Stomach smooth muscle (tissue), 2 donors: ENCODE data around the gene COL20A1.

Experiments
- H3K27ac ChIP-seq: one replicate; pipeline ENCODE4 v1.7.0; 2013; ENCODE audit warnings: mild to moderate bottlenecking, low read length, inconsistent platforms
- H3K27me3 ChIP-seq, 2 donors: one replicate each; pipeline ENCODE4 v1.7.0; 2013; ENCODE audit warnings: low read length in 2 of 2; ENCODE audit not compliant: insufficient read depth in 2 of 2, control insufficient read depth in 1 of 2
- H3K36me3 ChIP-seq, 2 donors: one replicate each; pipeline ENCODE4 v1.7.0; 2013; ENCODE audit warnings: low read length in 2 of 2; ENCODE audit not compliant: control insufficient read depth in 2 of 2, insufficient read depth in 2 of 2
- H3K4me1 ChIP-seq: one replicate; pipeline ENCODE4 v1.7.0; 2013; ENCODE audit warnings: low read length; ENCODE audit not compliant: control insufficient read depth, insufficient read depth
- H3K4me3 ChIP-seq, 2 donors: one replicate each; pipeline ENCODE4 v1.7.0; 2013; ENCODE audit warnings: low read length in 2 of 2
- H3K9ac ChIP-seq, 2 donors: one replicate each; pipeline ENCODE4 v1.7.0; 2013; ENCODE audit warnings: low read length in 2 of 2, mild to moderate bottlenecking in 1 of 2
- H3K9me3 ChIP-seq, 2 donors: one replicate each; pipeline ENCODE4 v1.7.0; 2013; ENCODE audit warnings: low read length in 2 of 2; ENCODE audit not compliant: control insufficient read depth in 2 of 2
- donor health status: healthy.
- donor health status: Pancreatic carcinoma.

COL20A1 gene

DNA sequence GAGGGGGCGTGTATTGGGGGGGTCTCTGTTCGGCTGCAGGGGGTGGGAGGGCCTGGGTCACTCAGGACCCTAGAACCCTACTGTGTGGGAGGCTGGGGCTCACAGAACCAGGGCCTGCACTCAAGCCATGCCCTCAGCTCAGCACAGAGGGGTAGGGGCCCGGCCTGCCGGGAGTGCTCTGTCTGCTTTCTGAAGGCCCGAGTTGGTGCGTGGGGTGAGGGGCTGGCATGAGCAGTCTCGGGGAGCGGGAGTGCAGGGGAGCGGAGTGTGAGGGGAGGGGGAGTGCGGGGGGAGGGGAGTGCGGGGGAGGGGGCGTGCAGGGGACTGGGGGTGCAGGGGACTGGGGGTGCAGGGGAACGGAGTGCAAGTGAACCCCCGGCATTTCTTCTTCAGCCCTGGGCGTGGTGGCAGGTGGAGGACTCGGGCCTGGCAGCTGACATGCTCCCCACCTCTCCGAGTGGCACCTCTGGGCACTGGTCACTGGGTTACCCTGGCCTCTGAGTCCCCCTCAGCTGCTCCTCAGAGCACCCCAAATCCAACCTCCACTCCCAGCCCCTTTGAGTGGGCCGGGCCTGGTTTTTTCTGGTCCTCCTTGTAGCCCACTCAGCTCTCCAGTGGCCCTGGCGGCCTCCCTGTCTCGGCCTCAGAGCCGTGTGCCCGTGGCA lies 1.0 kb downstream of the COL20A1 start:
- Histone ChIP-seq H3K9ac (no peak overlapping the region), H3K27me3 (peaks cover 25 to 28% of the 10 kb centered on the region in 2 donors), H3K4me1 (peaks cover 6% of the 10 kb centered on the region), H3K9me3 (no peaks in the 10 kb centered on the region), H3K4me3 (no peak overlapping the region), H3K27ac (no peak overlapping the region), H3K36me3 (no peaks in the 10 kb centered on the region)

DNA sequence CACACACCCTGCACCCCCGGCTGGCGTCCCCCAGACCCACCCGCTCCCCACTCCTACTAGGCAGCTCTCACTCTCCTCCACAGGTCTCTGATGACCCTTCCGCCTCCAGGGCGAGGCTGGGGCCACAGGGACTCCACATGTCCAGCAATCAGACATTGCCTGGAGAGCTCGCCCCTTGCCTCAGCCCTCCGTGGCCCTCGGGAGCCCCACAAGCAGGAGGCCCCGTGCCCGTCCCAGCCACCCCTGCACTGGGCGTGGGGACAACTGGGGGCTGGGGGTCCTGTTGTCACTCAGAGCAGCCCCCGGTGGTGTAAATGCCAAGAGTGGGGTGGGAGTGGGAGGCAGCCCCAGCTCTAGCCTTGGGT lies 1.5 kb downstream of the COL20A1 start:
- no peaks in the 10 kb centered on the region for H3K36me3 ChIP-seq
- no peaks in the 10 kb centered on the region for H3K9me3 ChIP-seq
- peaks cover 25 to 32% of the 10 kb centered on the region in 2 donors for H3K27me3 ChIP-seq
- peaks cover 6% of the 10 kb centered on the region for H3K4me1 ChIP-seq
- H3K9ac ChIP-seq, result no peak overlapping the region
- no peak overlapping the region for H3K4me3 ChIP-seq
- H3K27ac ChIP-seq, result no peak overlapping the region

DNA sequence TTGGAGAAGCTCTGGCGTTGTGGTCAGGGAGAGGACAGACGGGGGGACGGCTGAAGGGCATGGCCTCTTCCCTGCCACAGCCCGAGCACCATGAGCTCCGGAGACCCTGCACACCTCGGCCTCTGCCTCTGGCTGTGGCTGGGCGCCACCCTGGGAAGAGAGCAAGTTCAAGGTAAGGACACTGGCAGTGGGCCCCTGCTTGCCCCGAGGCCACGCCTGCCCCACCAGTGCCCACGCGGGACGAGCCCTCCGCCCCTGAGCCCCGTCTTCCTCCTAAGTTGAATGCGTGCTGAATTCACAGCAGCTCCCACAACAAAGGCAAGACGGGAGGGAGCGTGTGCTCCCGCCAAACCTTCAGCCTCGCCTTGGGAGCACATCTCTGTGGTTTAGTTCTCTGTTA lies 2.0 kb downstream of the COL20A1 start:
- Histone ChIP-seq H3K27me3 (peaks cover 25 to 32% of the 10 kb centered on the region in 2 donors), H3K4me3 (no peak overlapping the region), H3K9ac (no peak overlapping the region)

DNA sequence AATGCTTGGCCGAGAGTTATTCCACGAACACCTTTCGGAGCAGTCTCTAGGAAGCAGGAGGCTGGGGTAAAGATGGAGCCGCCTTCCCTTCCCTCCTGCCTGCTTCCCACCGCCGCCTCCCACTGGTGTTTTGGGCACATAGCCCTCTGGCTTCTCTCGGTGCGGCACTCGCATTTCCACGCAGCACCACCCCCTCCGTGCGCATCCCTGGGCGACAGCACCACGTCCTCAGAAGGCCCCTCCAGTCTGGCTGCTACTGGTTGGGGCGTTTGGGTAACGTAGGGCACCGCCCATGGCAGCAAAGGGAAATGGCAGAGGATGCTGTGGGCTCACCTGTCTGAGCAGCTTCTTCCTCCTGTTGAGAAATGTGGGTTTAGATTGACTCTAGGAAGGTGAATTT lies 2.4 kb downstream of the COL20A1 start:
- Histone ChIP-seq H3K9ac (no peak overlapping the region), H3K4me3 (no peak overlapping the region), H3K27me3 (peaks cover 25 to 32% of the 10 kb centered on the region in 2 donors), H3K27ac (no peak overlapping the region), H3K36me3 (no peaks in the 10 kb centered on the region), H3K9me3 (no peaks in the 10 kb centered on the region), H3K4me1 (peaks cover 6% of the 10 kb centered on the region)

More for the DNA sequence above, 2.0 kb downstream of the COL20A1 start:
- H3K4me1 ChIP-seq, result peaks cover 6% of the 10 kb centered on the region
- H3K9me3 ChIP-seq, result no peaks in the 10 kb centered on the region
- no peaks in the 10 kb centered on the region for H3K36me3 ChIP-seq
- no peak overlapping the region for H3K27ac ChIP-seq

DNA sequence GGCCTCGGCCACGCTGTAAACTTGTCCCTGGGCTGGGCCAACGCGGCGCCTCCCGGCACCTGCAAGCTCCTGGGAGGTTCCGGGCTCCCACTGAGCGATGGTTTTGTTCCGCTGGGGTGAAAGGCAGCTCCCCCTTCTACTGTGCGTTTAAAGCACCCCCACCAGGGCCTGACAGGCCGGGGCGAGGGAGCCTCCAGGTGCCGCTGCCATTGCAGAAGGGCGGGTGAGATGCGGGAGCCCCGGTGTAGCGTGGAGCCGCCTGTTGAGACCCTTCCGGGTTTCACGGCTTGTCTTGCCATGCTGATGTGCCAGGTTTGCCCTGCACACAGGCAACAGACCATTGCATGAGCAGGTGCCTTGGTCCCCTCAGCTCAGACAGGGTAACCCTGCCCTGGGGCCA lies 2.9 kb downstream of the COL20A1 start:
- Histone ChIP-seq H3K4me3 (no peak overlapping the region), H3K4me1 (peaks cover 6% of the 10 kb centered on the region), H3K27ac (no peak overlapping the region), H3K9me3 (no peaks in the 10 kb centered on the region), H3K27me3 (peaks cover 25 to 32% of the 10 kb centered on the region in 2 donors), H3K36me3 (no peaks in the 10 kb centered on the region), H3K9ac (no peak overlapping the region)

DNA sequence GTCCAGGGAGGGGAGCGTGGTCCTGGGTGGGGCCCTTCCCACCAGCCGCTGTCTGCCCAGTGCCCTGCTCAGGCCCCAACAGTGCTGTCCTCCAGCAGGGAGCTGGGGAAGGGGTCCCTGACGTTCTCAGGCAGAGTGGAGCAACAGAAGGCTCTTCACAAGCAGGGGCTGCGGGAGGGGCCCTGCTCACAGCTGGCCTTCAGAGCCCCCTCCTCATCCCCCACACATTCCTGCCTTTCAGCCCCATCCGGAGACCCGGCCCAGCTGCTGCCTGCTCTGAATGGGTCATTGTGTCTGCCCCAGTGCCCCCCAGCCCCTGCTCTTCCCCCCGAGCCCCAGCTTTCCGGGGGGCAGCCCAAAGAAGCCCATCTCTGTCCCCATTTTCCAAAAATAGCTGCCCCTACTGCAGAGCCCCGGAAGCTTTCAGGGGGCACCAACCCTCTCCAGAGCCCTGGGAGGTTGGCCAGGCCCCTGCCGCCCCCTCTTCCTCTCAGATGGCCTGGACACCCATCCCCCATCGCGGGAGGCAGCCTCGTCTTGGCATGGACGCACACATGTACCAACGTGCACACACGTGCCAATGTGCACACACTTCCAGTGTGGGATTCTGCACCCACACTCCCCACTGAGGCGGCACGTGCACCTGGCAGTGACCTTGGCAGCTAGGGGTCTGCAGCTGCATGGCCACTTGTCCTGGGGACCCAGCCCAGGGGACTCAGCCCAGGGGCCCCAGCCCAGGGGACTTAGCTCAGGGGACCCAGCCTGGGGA lies 3.7 kb downstream of the COL20A1 start:
- Histone ChIP-seq H3K4me3 (no peak overlapping the region), H3K27ac (no peak overlapping the region), H3K36me3 (no peaks in the 10 kb centered on the region), H3K9ac (no peak overlapping the region), H3K4me1 (no peaks in the 10 kb centered on the region), H3K27me3 (peaks cover 28 to 32% of the 10 kb centered on the region in 2 donors), H3K9me3 (no peaks in the 10 kb centered on the region)

DNA sequence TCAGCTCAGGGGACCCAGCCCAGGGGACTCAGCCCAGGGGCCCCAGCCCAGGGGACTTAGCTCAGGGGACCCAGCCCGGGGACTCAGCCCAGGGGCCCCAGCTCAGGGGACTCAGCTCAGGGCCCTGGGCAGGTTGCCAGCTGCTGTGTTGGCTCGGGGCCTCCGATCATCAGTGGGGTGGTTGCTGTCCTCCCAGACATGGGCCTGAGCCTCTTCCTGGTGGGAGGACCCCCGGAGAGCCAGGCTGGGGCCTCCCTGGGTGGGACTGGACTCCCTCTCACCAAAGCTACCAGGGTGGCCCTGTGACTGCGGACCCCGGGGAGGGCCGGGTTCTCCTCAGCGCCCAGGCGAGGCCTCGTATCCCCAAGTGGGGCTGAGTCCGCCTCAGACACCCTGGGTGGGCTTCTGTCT lies 4.4 kb downstream of the COL20A1 start:
- H3K27ac ChIP-seq, result no peak overlapping the region
- H3K9ac ChIP-seq, result no peak overlapping the region
- H3K4me1 ChIP-seq, result no peaks in the 10 kb centered on the region

DNA sequence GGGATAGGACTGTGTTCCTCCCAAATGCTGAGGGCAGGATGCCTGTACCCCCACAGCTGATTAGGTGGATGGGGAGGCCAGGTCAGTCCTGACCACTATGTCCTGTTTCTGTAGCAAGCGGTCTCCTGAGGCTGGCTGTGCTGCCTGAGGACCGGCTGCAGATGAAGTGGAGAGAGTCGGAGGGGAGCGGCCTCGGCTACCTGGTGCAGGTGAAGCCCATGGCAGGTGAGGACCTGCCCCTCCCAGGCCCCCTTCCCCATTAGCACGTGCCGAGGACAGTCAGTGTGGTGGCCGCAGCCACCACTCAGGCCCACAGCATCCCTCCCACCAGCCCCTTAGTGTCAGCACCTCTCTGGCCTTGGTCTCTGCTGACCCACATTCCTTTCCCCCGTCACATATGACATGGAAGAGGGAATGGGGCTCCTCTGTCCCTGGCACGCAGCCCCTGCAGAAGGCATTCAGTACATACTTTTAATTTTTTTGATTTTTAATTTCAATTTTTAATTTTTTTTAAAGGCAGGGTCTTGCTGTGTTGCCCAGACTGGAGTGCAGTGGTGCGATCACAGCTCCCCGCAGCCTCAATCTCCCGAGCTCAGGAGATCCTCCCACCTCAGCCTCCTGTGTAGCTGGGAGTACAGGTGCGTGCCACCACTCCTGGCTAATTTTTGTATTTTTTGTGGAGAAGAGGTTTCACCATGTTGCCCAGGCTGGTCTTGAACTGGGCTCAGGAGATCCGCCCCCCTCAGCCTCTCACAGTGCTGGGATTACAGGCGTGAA lies 5.0 kb downstream of the COL20A1 start:
- H3K36me3 ChIP-seq, result no peaks in the 10 kb centered on the region
- H3K9me3 ChIP-seq, result no peaks in the 10 kb centered on the region
- H3K27me3 ChIP-seq, result peaks cover 28 to 32% of the 10 kb centered on the region in 2 donors
- H3K4me3 ChIP-seq, result no peak overlapping the region
- H3K4me1 ChIP-seq, result no peaks in the 10 kb centered on the region
- H3K9ac ChIP-seq, result no peak overlapping the region
- H3K27ac ChIP-seq, result no peak overlapping the region

More for the DNA sequence above, 4.4 kb downstream of the COL20A1 start:
- Histone ChIP-seq H3K27me3 (peaks cover 28 to 32% of the 10 kb centered on the region in 2 donors), H3K36me3 (no peaks in the 10 kb centered on the region), H3K9me3 (no peaks in the 10 kb centered on the region), H3K4me3 (no peak overlapping the region)

DNA sequence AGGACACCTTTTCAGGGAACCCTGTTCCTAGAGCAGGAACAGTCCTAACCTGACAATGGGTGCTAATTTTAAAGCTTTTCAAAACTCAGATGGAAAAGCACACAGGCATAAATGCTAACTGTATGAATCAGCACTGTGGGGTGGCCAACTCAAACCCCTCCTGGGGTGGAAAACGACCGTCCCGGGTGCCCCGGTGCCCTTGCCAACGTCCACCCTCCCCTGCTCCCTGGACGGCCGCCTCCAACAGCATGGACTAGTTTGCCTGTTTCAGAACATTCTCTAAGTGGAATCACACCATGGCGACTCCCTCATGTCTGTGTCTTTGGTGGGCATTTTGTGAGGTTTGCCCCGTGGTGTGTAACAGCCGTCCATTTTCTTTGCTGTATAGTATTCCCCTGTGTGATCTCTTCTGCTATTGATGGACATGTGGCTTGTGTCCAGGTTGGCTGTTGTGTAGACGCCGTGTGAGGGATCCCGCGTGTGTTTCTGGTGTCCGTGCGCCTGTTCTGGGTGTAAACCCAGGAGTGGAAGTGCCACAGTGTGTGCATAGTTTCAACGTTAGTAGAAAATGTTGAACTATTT lies 5.8 kb downstream of the COL20A1 start:
- H3K36me3 ChIP-seq, result no peaks in the 10 kb centered on the region
- no peaks in the 10 kb centered on the region for H3K4me1 ChIP-seq
- H3K9ac ChIP-seq, result no peak overlapping the region
- H3K4me3 ChIP-seq, result no peak overlapping the region
- H3K9me3 ChIP-seq, result no peaks in the 10 kb centered on the region
- peaks cover 28 to 32% of the 10 kb centered on the region in 2 donors for H3K27me3 ChIP-seq
- H3K27ac ChIP-seq, result no peak overlapping the region

DNA sequence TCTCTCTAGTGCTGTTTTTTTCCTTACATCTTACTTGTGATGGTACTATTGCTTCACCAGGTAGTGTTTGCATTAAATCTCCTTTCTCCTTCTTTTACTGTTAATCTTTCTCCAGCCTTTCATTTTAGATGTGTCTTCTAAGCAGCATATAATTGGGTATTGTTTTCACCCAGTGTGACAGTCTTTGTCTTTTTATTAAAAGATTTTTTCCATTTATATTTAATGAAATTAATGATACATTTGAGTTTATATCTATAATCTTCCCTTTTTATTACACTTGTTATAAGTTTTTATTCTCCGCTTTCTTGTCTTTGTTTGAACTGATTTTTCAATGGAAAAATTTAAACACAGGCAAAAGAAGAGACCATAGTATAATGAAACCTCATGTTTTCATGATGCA lies 8.7 kb downstream of the COL20A1 start:
- H3K27me3 ChIP-seq, result peaks cover 25 to 31% of the 10 kb centered on the region in 2 donors
- H3K27ac ChIP-seq, result no peak overlapping the region
- no peak overlapping the region for H3K4me3 ChIP-seq
- no peaks in the 10 kb centered on the region for H3K36me3 ChIP-seq
- H3K9me3 ChIP-seq, result no peaks in the 10 kb centered on the region
- H3K9ac ChIP-seq, result no peak overlapping the region
- H3K4me1 ChIP-seq, result no peaks in the 10 kb centered on the region
